ENCODE results near the gene PRKAG2.
"Not testable (repeated sequence)": the region's sequence is repeated elsewhere in the genome, so short reads cannot be mapped to it uniquely, and the experiment has no call there.

The PRKAG2 gene

DNA sequence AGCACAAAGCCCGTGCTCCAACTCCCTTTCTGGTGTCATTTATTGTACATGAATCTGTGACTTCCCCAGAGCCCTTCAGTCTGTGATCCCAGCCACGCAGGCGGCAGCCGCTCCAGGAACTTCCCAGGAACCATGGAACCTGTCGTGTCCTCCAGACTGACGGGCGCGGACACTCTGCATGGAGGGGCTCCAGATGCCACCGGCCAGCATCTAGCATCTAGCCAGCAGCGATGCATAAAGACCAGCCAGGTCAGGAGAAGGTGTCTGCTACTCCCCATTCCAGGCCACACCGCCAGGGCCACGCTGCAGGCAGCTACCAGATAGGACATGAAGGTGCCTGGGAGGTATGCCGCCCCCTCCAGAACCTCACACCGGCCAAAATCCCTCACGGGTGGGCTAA, 77.4 kb downstream of the PRKAG2 start:
- no peak for DNase-seq

DNA sequence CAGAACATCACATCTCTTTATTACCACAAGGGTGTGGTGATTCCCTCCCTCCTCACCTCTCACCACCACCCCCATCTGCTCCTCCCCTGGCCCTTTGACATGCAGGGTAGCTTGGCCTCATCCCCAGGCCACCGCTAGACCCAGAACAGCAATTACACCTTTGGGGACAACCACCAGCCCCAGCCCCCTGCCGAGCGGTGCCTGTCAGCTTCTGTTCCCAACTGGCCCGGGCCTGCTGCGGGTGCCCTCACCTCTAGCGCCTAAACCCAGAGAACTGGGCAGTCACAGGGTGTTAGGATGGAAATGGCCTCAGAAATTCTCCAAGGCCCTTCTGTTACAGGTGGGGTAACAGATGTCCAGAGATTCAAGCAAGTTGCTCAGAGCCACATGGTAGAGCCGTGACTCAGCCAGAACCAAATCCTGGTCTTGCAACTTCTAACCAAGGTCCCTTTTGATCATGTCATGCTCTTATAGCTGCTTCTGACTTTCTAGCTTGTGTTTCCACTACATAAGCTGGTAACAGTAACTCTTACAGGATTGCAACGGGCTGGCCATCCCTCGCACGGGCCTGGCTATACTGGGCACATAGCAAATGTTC, 78.0 kb downstream of the PRKAG2 start:
- peak in 1 of 14 donors; percentile 64 for DNase-seq

- DNase-seq = not testable (repeated sequence)
Observed at GRCh38 chr7:151797667-151798307, 79.1 kb downstream of the PRKAG2 start.

GRCh38 chr7:151796871-151797537, 79.9 kb downstream of the PRKAG2 start:
- DNase-seq = no peak

DNA sequence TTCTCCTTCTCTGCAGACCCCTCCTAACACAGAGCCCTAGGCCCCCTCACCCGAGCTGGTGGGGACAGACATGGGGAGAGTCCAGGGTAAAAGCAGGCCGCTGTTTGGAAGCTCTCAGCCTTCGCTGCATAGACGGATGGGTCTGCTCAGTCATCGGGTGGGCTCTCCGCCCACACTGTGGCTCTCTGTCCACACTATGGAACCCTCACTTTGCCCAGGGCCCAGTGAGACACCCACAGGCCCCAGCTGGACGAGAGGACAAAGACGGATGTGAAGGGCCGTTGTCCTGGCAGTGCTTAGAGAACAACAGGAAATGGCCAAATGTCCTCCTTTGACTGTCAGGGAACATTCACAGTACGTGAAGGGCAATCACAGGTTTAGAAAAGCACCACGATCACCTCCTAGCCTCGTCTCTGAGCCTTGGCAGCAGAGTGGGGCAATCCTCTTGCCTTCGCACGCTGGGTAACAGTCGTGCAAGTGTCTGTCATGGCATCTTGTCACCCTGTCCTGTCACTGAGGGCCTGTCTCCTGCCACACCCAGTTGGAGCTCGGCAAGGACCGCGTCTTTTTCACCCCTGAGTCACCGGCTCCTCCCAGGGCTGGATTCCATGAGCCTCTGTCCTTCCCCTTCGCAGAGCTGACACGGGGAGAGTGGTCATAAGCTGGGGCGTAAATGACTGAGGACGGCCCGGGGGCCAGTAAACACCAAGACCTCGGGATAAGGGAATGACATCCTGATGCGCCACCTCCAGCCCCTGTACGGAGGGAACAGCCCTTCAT, 80.6 kb downstream of the PRKAG2 start:
- DNase-seq = peak in 1 of 14 donors; percentile 20

- no peak for DNase-seq
Observed at GRCh38 chr7:151795168-151795811, 81.6 kb downstream of the PRKAG2 start.

- DNase-seq = no peak
Observed at GRCh38 chr7:151794508-151795167, 82.3 kb downstream of the PRKAG2 start.

- DNase-seq = no peak
Observed at GRCh38 chr7:151793991-151794507, 82.9 kb downstream of the PRKAG2 start.

- peak in 2 of 14 donors; percentile 36 to 45 for DNase-seq
Observed at GRCh38 chr7:151793531-151793951, 83.4 kb downstream of the PRKAG2 start.

DNA sequence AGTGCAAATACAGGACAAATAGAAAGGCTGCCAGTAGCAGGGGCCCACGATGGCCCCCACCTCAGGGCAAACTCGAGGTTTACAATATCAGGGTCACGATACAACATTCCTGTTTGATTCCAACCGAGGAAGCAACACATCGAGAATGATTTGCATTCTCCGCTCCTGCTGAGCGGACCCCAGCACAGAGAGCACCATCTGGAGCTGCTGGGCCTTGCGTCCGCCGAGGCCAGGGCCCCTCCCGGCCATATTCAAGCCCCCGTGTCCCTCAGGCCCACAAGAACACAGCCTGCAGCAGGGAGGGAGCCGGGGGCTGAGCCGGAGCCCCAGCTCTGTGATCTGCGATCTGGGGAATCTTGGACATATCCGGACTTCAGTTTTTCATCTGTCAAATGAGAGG, 84.3 kb downstream of the PRKAG2 start:
- DNase-seq = no peak

- no peak for DNase-seq
Observed at GRCh38 chr7:151792086-151792485, 84.8 kb downstream of the PRKAG2 start.

DNA sequence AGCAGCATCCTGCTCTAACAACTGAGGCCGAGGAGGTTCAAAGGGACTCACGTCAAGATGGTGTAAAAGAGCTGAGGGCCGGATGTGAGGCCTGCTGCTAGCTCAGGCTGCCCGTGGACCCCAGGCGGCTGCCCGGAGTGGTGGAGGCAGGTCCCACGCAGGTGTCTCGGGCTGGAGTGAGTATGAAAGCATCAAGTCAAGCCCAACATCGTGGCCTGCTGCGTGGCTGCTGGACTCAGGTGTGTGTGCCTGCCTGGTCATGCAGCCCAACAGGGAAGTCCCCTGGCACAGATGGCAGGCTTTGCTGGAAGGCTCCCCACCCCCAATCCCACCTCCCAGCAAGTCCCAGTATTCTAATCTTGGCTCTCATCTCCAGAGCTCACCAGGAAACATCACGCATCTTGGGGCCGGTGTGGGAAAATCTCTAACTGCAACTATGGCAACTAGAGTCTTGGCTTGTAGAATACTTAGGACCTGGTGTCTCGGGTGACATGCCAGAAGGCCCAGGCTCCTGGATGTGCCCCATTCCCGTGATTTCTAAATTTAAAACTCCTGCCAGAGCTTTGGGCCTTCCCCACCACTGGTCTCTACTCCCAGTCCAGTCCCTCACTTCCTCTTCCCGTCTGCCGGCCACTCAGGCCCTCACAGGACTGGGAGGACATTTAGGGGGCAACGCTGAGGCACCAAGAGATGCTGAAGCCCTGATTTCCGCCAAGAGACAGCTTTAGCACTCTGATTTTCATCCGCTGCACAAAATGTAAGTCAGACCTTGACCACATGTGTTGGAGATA, 85.9 kb downstream of the PRKAG2 start:
- no peak for DNase-seq

- DNase-seq = no peak
Observed at GRCh38 chr7:151790095-151790829, 86.7 kb downstream of the PRKAG2 start.

- no peak for DNase-seq
Observed at GRCh38 chr7:151789380-151789947, 87.5 kb downstream of the PRKAG2 start.

GRCh38 chr7:151787348-151787747, 89.6 kb downstream of the PRKAG2 start:
- DNase-seq = no peak

DNA sequence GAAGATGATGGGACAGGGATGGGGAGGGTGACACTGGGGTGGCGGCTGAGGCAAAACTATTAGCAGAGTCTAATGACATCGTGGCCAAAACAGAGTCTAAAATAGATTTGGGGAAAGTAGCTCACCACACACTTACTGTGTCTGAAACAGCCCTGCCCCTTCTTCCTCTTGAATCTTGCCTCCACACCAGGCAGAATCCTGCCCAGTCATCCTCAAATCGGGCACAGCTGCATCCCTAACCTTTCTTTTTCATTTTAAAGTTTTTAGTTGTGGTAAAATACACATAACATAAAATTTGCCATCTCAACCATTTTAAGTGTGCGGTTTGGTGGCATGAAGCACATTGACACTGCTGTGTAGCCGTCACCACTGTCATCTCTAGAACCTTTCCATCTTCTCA, 90.0 kb downstream of the PRKAG2 start:
- no peak for DNase-seq

DNA sequence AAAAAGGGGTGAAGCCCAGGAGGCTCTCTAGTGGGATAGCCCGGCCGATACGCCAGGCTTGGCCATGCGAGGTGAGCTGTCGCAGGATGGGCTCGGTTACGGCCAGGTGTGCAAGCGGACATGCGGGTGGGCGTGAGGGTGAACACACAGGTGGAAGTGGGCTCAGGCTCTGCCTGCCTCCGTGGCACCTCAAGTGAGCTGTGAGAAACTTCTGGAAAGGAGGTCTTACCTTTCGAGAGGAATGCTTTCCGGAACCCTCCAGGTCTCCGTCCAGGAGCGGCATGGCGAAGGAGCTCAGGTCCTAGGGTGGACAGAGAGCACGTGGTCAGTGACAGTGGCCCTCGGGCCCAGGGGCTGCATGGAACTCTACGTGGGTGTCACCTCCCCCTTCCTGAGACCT, 90.7 kb downstream of the PRKAG2 start:
- no peak for DNase-seq

GRCh38 chr7:151785681-151785965, 91.3 kb downstream of the PRKAG2 start:
- DNase-seq = no peak

- no peak for DNase-seq
Observed at GRCh38 chr7:151784853-151785680, 91.8 kb downstream of the PRKAG2 start.
